Neural cell (in vitro differentiated cells): ENCODE data around the gene EID2B. TPM values are rescaled to one million over a fixed set of nuclear protein-coding genes. Genes with fewer than 3 reads are reported as not detected.

Experiments
- H2AFZ ChIP-seq: fragments of 200-600, 300-800 bp; sonication (generic), shearing (Covaris generic); 2 replicates; pipeline ENCODE4 v1.6.0; 2014; ENCODE audit warnings: low read depth, mild to moderate bottlenecking, antibody characterized with exemption, low read length, moderate library complexity
- H3F3A ChIP-seq: fragments of 200-600 bp; shearing (Covaris generic); 2 replicates; pipeline ENCODE4 v1.6.1; 2016; ENCODE audit warnings: mild to moderate bottlenecking, moderate library complexity, mixed read lengths, antibody characterized with exemption, low read length; ENCODE audit not compliant: insufficient read depth, poor library complexity, severe bottlenecking
- H3K27ac ChIP-seq: fragments of 200-600, 300-800 bp; sonication (generic), shearing (Covaris generic); 2 replicates; pipeline ENCODE4 v1.5.1; 2014; ENCODE audit warnings: mild to moderate bottlenecking, low read length, moderate library complexity
- H3K27me3 ChIP-seq: fragments of 300-800, 200-600 bp; sonication (generic), shearing (Covaris generic); 2 replicates; pipeline ENCODE4 v1.6.0; 2014; ENCODE audit warnings: mild to moderate bottlenecking, low read depth, low read length, moderate library complexity; ENCODE audit not compliant: insufficient read depth
- H3K36me3 ChIP-seq: fragments of 300-800, 200-600 bp; sonication (generic), shearing (Covaris generic); 2 replicates; pipeline ENCODE4 v1.5.1; 2014; ENCODE audit warnings: mild to moderate bottlenecking, antibody characterized with exemption, low read length, moderate library complexity; ENCODE audit not compliant: insufficient read depth
- H3K4me2 ChIP-seq: fragments of 300-800, 200-600 bp; sonication (generic), shearing (Covaris generic); 2 replicates; pipeline ENCODE4 v1.6.0; 2014; ENCODE audit warnings: mild to moderate bottlenecking, low read length
- H3K4me3 ChIP-seq: fragments of 300-800, 200-600 bp; sonication (generic), shearing (Covaris generic); 2 replicates; pipeline ENCODE4 v1.5.1; 2014; ENCODE audit warnings: mild to moderate bottlenecking, low read length, moderate library complexity
- H3K79me2 ChIP-seq: fragments of 200-600 bp; shearing (Covaris generic); replicated peaks from 2 replicates; pipeline ENCODE4 v1.6.0; 2014; ENCODE audit warnings: mild to moderate bottlenecking, low read length, moderate library complexity; ENCODE audit not compliant: insufficient read depth
- H3K9ac ChIP-seq: fragments of 300-800, 200-600 bp; sonication (generic), shearing (Covaris generic); 2 replicates; pipeline ENCODE4 v1.6.1; 2016; ENCODE audit warnings: mild to moderate bottlenecking, low read length, mixed read lengths
- H3K9me2 ChIP-seq: fragments of 200-600 bp; shearing (Covaris generic); 2 replicates; pipeline ENCODE4 v1.6.1; 2016; ENCODE audit warnings: mild to moderate bottlenecking, low read length, mixed read lengths; ENCODE audit not compliant: insufficient read depth
- H3K9me3 ChIP-seq: fragments of 200-600, 300-800 bp; sonication (generic), shearing (Covaris generic); 2 replicates; pipeline ENCODE4 v1.6.1; 2016; ENCODE audit warnings: mild to moderate bottlenecking, mixed run types, low read length, moderate library complexity, mixed read lengths
- H4K20me1 ChIP-seq: fragments of 200-600 bp; shearing (Covaris generic); 2 replicates; pipeline ENCODE4 v1.6.1; 2016; ENCODE audit warnings: mild to moderate bottlenecking, mixed run types; ENCODE audit not compliant: insufficient read depth
- CTCF ChIP-seq: fragments of 450-650 bp; IDR thresholded peaks from 2 replicates; pipeline ENCODE4 v1.5.1; 2014; ENCODE audit warnings: antibody characterized with exemption, mild to moderate bottlenecking, moderate library complexity; ENCODE audit not compliant: poor library complexity, severe bottlenecking
- EP300 ChIP-seq: fragments of 450-650 bp; conservative IDR thresholded peaks from 2 replicates; pipeline ENCODE4 v1.6.1; 2014; ENCODE audit warnings: antibody characterized with exemption, mild to moderate bottlenecking, moderate library complexity; ENCODE audit not compliant: poor library complexity, severe bottlenecking
- EZH2 ChIP-seq: fragments of 200-600, 300-800 bp; shearing (Covaris generic), sonication (generic); IDR thresholded peaks from 2 replicates; pipeline ENCODE4 v1.6.1; 2014; ENCODE audit warnings: antibody characterized with exemption, low read length, borderline replicate concordance, mild to moderate bottlenecking; ENCODE audit not compliant: insufficient read depth, poor library complexity, severe bottlenecking
- MXI1 ChIP-seq: fragments of 450-650 bp; conservative IDR thresholded peaks from 2 replicates; pipeline ENCODE4 v1.6.1; 2014; ENCODE audit warnings: antibody characterized with exemption, mild to moderate bottlenecking; ENCODE audit not compliant: poor library complexity, severe bottlenecking
- POLR2AphosphoS5 ChIP-seq: IDR thresholded peaks from 2 replicates; pipeline ENCODE4 v1.6.1; 2012
- RAD21 ChIP-seq: fragments of 450-650 bp; conservative IDR thresholded peaks from 2 replicates; pipeline ENCODE4 v1.6.1; 2014; ENCODE audit warnings: antibody characterized with exemption, mild to moderate bottlenecking, moderate library complexity
- REST ChIP-seq: IDR thresholded peaks from 2 replicates; pipeline ENCODE4 v1.6.1; 2012; ENCODE audit warnings: borderline replicate concordance
- SMC3 ChIP-seq: fragments of 450-650 bp; conservative IDR thresholded peaks from 2 replicates; pipeline ENCODE4 v1.6.1; 2014; ENCODE audit warnings: antibody characterized with exemption, mild to moderate bottlenecking, moderate library complexity; ENCODE audit not compliant: poor library complexity
- TAF1 ChIP-seq: IDR thresholded peaks from 2 replicates; pipeline ENCODE4 v1.6.1; 2012; ENCODE audit warnings: low read depth
- polyA plus RNA-seq: library from polyadenylated mRNA; depleted of rRNA; stranded (reverse); fragments of >200 nt; gene quantifications from 2 replicates; pipeline ENCODE4 v1.2.3, GENCODE V29; 2014

EID2B gene
- polyA plus RNA-seq, 1 donor from 2014 or later = 36.5 TPM

GRCh38 chr19:39554701-39555311 lies 22.2 kb upstream of the EID2B start:
- Histone ChIP-seq H3K27me3 (no peaks in the 10 kb centered on the region), H3K79me2 (no peaks in the 10 kb centered on the region), H3K9me2 (no peaks in the 10 kb centered on the region), H3K4me2 (no peak overlapping the region), H3K9ac (no peak overlapping the region), H3F3A (no peaks in the 10 kb centered on the region), H3K27ac (no peak overlapping the region), H3K4me3 (no peak overlapping the region), H2AFZ (no peak overlapping the region), H3K36me3 (no peaks in the 10 kb centered on the region), H3K9me3 (no peaks in the 10 kb centered on the region), H4K20me1 (no peaks in the 10 kb centered on the region)
- no peak for TF ChIP-seq CTCF
- no peak for TF ChIP-seq REST
- TF ChIP-seq MXI1 = no peak
- no peak for TF ChIP-seq POLR2AphosphoS5

GRCh38 chr19:39553082-39553652 lies 20.5 kb upstream of the EID2B start:
- Histone ChIP-seq H3K27ac (no peak overlapping the region), H3K9me3 (no peaks in the 10 kb centered on the region), H3K4me2 (no peak overlapping the region), H3K9me2 (no peaks in the 10 kb centered on the region), H2AFZ (no peak overlapping the region), H3F3A (no peaks in the 10 kb centered on the region), H3K79me2 (no peaks in the 10 kb centered on the region), H3K27me3 (no peaks in the 10 kb centered on the region), H3K4me3 (no peak overlapping the region), H4K20me1 (no peaks in the 10 kb centered on the region), H3K9ac (no peak overlapping the region), H3K36me3 (no peaks in the 10 kb centered on the region)
- TF ChIP-seq TAF1 (no peak), CTCF (no peak), EP300 (no peak), REST (no peak), MXI1 (no peak), SMC3 (no peak), EZH2 (no peak), RAD21 (no peak), POLR2AphosphoS5 (no peak)
